LNCaP clone FGC (cell line): Measurements from ENCODE around the gene PRKAG1.

ENCODE experiments used
- DNase-seq: peaks from one replicate; pipeline ENCODE4 v3.0.0-alpha.2; 2011; ENCODE audit warnings: low read depth
- H3K4me3 ChIP-seq: 2 replicates; pipeline ENCODE4 v1.5.1; 2011; ENCODE audit warnings: mild to moderate bottlenecking, low read depth, low read length, control low read depth
- TF ChIP-seq, protein P1 (sequence below): IDR thresholded peaks from 2 replicates; pipeline ENCODE4 v1.5.1; 2012; ENCODE audit warnings: mild to moderate bottlenecking; ENCODE audit not compliant: control insufficient read depth, insufficient read depth; ENCODE audit errors: extremely low read depth

PRKAG1 gene

DNA sequence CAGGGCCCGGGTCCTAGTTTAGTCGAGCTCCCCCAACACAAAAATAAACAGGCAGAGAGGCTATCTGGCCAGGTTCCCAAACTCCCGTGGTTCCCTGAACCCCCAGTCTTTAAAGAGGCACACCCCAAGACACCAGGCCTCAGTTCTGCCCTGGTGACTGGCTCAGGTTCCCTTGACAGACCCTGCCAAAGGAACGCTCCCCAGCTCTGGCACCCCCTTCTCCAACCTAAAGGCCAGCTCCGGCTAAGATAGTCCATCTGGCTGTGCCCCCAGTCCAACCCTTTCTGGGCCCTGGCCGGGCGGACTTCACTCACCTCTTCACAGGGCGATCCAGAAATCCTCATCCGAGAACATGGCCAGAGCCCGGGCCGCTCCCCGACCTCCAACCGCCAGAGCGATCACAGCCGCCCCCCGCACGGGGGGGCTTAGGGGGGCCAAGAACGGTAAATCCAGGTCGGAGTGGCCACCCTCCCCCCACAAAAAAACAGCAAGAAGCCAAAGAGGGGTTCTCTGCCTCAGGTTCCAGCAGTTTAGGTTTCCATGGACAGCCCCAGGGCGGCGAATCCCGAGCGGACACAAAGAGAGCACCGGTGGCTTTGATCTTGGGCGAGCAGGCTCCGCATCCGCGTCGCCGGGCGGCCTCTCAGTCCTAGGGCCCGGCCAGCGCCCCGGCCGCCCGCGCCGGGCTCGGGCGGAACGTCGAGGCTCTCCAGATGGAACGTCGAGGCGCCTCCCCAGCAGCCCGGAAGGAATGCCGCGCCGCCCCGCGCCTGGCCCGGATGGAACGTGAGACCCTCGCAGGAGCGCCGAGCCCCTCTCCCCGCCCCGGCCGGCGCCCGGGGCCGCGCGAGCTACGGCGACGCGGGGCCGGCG lies 41.0 kb upstream of the PRKAG1 start:
- peak overlapping the region; percentile 94 for H3K4me3 ChIP-seq

DNA sequence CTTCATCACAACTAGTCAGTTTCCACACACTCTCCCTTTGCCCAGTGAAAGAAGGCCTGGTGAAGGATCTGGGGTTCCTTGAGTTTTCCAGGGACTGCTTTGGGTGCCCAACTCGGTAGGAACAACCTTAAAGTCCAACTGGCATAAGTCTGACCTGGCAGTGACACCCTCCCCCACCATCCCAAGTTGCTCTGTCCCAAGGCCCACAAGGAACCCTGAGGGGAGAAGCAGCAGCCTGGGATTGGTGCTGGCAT lies 40.4 kb upstream of the PRKAG1 start:
- TF ChIP-seq, protein P1, sequence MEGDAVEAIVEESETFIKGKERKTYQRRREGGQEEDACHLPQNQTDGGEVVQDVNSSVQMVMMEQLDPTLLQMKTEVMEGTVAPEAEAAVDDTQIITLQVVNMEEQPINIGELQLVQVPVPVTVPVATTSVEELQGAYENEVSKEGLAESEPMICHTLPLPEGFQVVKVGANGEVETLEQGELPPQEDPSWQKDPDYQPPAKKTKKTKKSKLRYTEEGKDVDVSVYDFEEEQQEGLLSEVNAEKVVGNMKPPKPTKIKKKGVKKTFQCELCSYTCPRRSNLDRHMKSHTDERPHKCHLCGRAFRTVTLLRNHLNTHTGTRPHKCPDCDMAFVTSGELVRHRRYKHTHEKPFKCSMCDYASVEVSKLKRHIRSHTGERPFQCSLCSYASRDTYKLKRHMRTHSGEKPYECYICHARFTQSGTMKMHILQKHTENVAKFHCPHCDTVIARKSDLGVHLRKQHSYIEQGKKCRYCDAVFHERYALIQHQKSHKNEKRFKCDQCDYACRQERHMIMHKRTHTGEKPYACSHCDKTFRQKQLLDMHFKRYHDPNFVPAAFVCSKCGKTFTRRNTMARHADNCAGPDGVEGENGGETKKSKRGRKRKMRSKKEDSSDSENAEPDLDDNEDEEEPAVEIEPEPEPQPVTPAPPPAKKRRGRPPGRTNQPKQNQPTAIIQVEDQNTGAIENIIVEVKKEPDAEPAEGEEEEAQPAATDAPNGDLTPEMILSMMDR = no peak
- no peak for DNase-seq
- peak overlapping the region; percentile 94 for H3K4me3 ChIP-seq

More for the DNA sequence above, 41.0 kb upstream of the PRKAG1 start:
- TF ChIP-seq, protein P1 = no peak
- no peak for DNase-seq

DNA sequence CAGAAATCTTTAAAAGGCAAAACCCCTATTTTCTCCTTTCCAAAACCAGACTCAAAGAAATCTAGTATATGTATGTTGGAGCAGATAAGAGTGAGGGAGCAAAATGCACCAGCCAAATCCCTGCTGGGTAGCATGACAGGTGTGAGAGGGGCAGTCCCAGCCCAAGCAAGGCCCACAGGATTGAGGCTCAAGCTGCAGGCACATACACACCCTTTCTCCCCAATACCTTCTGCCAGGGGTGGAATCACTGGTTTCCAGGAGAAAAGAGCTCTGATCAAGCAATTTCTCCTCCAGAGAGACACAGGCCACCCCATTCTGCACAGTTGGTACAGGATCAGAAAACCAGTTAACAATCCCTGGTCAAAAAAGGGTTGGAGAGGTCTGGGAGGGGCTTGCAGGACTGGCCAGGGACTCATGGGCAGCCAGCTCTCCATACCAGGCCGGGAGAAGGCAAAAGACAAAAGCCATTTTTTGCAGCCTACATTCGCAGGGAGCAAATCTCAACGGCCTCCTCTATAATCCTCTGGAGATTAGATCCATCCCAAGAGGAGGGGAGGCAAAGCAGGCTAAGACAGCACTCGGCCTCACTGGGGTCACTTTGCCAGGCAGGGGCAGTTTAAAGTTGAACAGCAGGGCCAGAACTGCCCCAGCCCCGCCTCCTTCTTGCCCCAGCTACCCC lies 39.9 kb upstream of the PRKAG1 start:
- peak overlapping the region; percentile 94 for H3K4me3 ChIP-seq
- no peak for DNase-seq
- TF ChIP-seq, protein P1 = no peak

DNA sequence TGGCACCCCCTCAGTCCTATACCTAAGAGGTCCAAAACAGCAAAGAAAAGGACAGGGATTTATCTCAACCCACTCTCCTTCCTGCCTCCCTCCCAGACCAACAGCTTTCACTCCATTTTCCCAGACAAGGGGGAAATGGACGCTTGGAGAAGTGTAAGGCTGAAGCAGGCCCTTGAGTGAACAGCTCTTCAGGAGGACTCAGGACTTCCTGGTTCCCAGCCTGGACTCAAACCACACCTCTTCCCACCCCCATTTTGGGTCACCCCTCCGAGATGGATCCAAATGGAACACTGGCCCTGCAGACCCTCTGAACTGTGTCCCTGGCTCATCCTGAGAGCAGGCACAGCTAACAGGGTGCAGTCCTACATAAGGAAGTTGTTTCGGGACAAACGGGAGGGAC lies 39.3 kb upstream of the PRKAG1 start:
- TF ChIP-seq, protein P1 = no peak
- DNase-seq = no peak
- peak overlapping the region; percentile 94 for H3K4me3 ChIP-seq

DNA sequence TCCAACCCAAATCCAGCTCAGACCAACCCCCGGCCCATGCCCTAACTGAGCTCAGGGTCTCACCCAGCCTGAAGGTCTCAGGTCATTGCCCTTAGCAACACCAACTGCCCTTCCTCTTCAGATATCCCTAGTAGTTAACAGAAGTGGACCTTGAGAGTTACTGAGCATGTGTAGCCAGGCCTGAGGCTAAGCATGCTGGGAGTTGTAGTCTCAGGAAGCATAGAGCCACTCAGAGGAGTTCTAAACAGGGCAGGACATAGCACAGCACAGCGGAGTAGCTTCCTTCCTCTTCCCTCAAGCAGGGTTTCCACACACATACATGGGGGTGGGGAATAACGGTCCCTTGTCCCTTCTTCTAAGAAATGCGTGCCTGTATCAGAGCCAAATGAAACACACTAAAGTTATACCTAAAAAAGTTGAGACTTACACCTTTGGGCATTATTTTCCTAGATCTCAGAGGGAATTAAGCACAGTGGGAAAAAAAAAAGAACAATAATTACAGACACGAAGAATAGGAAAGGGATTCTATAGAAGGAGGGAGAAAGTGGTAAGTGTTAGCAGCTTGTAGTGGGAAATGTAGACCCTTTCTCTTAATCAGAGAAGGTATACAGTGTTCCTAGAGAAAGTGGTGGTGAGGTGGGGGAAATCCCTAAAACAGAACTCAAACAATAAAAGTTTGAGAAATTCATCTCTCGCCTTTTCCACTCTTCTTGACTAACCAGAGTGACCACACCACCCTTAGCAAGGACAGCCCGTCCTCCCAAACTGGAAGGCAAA lies 37.6 kb upstream of the PRKAG1 start:
- H3K4me3 ChIP-seq = peak overlapping the region; percentile 34
- peak; percentile 45 for DNase-seq
- TF ChIP-seq, protein P1 = no peak

DNA sequence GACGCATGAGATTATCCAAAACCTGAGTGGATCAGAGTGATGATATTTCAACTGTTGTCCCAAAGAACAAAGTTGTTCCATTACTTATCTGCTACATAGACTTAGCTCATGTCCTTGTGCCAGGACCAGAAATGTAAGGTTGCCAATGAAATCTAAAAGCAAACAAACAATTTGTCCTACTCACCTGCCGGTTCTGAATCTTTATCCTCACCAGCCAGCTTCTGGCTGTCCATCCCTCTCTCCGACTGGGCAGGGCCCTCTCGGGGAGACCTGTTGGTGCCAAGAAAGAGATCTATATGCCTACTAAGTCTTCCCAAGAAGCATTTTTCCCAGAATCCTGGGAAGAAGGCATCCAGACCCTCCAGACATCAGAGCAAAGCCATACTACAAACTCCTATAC lies 36.5 kb upstream of the PRKAG1 start:
- TF ChIP-seq, protein P1 = no peak
- DNase-seq = peak; percentile 85
- peak overlapping the region; percentile 34 for H3K4me3 ChIP-seq
